ENCODE data around the gene SLC37A2. TPM values are rescaled to one million over a fixed set of nuclear protein-coding genes. Genes with fewer than 3 reads are reported as not detected.

The SLC37A2 gene
- total and polyA plus RNA-seq, 7 donors = 1.2 to 14.1 (median 5.8) TPM

DNA sequence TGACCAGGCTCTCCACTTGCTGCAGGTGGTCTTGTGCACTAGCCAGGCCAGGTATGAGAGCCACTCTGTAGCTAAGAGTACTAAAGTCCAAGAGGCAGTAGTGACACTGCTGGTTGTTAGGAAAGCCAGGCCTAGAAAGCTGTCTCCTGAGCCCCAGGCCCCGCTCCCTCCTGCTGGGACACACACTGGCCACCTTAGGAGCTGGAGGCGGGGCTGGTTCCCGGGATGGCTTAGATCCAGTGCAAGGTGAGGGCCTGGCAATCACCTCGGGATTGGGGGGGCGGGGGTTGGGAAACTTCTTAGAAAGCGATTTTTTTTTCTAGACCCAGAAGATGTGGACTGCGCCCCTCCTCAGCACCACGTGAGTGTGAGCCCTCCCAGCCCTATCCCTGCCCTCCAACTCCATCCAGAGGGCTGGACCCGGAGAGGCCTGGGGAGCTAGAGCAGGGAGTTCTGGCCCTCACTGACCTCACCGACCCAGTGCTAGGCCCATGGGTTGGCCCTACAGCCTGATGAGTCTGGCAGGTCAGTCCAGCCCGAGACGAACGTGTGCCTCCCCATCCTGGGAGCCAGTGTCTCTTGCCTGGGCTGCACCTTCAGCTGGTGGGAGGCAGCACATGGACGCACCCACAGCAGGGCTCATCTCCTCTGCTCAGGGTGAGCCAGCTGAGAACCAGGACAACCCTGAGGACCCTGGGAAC lies 18.1 kb downstream of the SLC37A2 start:
- 68 to 75% methylated on average over 14 of the region's 14 CpGs for WGBS, 2 donors
- intact Hi-C loops (cut with DNase I) = no loop called here
- H3K4me3 ChIP-seq = no peak overlapping the region
- H3K4me1 ChIP-seq = no peaks in the 10 kb centered on the region
- no peaks in the 10 kb centered on the region for H3K36me3 ChIP-seq
- no peaks in the 10 kb centered on the region for H3K9me3 ChIP-seq
- TF ChIP-seq, protein P1, sequence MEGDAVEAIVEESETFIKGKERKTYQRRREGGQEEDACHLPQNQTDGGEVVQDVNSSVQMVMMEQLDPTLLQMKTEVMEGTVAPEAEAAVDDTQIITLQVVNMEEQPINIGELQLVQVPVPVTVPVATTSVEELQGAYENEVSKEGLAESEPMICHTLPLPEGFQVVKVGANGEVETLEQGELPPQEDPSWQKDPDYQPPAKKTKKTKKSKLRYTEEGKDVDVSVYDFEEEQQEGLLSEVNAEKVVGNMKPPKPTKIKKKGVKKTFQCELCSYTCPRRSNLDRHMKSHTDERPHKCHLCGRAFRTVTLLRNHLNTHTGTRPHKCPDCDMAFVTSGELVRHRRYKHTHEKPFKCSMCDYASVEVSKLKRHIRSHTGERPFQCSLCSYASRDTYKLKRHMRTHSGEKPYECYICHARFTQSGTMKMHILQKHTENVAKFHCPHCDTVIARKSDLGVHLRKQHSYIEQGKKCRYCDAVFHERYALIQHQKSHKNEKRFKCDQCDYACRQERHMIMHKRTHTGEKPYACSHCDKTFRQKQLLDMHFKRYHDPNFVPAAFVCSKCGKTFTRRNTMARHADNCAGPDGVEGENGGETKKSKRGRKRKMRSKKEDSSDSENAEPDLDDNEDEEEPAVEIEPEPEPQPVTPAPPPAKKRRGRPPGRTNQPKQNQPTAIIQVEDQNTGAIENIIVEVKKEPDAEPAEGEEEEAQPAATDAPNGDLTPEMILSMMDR (IDR thresholded peaks at IDR 0.05) = no peak
- no peak for TF ChIP-seq EP300 (IDR thresholded peaks at IDR 0.05)
- no peak for TF ChIP-seq POLR2AphosphoS5 (IDR thresholded peaks at IDR 0.05)
- no peak for TF ChIP-seq POLR2A (IDR thresholded peaks at IDR 0.05)
- peak; percentile 57 for DNase-seq
- H3K27ac ChIP-seq = no peak overlapping the region
- H3K27me3 ChIP-seq = peaks cover 0 to 28% (median 0%) of the 10 kb centered on the region in 3 donors

DNA sequence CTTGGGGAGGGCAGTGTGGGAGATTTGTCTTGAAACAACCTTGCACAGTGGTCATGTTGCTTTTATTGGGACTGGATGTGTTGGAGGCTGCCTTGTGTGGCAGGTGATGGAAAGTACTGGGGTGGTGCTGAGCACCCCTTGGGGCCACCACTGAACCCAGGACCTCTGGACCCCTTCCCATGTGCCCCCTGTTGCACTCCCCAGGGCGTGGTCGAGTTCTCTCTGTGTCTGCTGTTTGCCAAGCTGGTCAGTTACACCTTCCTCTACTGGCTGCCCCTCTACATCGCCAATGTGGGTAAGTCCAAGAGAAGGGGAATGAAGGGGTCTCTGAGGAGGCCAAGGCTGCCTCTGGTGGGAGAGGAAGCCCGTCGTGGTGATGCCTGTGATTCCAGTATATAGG lies 18.9 kb downstream of the SLC37A2 start:
- no peak for DNase-seq
- H3K36me3 ChIP-seq = no peaks in the 10 kb centered on the region
- no peak overlapping the region for H3K4me3 ChIP-seq
- peaks cover 0 to 28% (median 0%) of the 10 kb centered on the region in 3 donors for H3K27me3 ChIP-seq
- intact Hi-C loops (cut with DNase I) = no loop called here
- H3K9me3 ChIP-seq = no peaks in the 10 kb centered on the region
- no peak overlapping the region for H3K27ac ChIP-seq
- no peaks in the 10 kb centered on the region for H3K4me1 ChIP-seq
- 72 to 82% methylated on average over 5 of the region's 5 CpGs for WGBS, 2 donors
- no peak for TF ChIP-seq POLR2AphosphoS5 (IDR thresholded peaks at IDR 0.05)
- TF ChIP-seq, protein P1 (IDR thresholded peaks at IDR 0.05) = no peak
- TF ChIP-seq EP300 (IDR thresholded peaks at IDR 0.05) = no peak
- no peak for TF ChIP-seq POLR2A (IDR thresholded peaks at IDR 0.05)

DNA sequence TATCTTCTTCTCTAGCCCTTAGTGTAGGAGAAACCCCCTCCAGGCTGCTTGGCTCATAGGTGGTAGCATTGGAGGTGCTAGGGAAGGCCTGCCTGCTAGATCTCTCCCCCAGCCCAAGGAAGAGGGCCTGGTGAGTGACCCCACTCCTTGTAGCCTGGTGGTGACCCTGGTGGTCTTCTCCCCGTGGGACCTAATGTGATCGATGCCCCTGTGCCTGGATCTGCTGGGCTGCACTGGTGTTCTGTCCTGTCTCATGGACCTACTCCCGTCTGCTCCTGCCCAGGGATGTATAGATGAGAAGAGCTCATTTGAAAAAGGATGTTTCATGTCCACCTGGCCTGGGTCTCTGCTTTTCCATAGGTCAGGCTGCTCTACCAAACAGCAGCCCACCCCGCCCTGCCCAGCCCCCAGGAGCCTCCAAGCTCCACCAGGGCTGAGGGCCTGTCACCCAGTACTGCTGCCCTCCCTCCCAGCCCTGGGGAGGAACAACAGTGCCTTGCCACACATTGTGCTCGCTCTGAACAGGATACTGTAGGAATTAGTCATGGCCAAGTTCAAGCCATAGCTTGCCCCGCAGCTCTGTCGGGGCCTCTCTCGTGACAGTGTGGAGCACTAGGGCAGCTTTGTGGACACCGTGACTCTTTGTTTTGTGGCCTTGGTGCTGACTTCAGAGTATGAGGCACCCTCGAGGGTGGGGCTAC lies 19.7 kb downstream of the SLC37A2 start:
- H3K4me1 ChIP-seq = no peaks in the 10 kb centered on the region
- no peak for TF ChIP-seq EP300 (IDR thresholded peaks at IDR 0.05)
- TF ChIP-seq, protein P1 (IDR thresholded peaks at IDR 0.05) = no peak
- TF ChIP-seq POLR2A (IDR thresholded peaks at IDR 0.05) = no peak
- 72 to 76% methylated on average over 10 of the region's 10 CpGs for WGBS, 2 donors
- no peak overlapping the region for H3K4me3 ChIP-seq
- no peak for DNase-seq
- H3K36me3 ChIP-seq = no peaks in the 10 kb centered on the region
- H3K27me3 ChIP-seq = peaks cover 0 to 28% (median 0%) of the 10 kb centered on the region in 3 donors
- H3K9me3 ChIP-seq = no peaks in the 10 kb centered on the region
- intact Hi-C loops (cut with DNase I) = no loop called here
- H3K27ac ChIP-seq = no peak overlapping the region

DNA sequence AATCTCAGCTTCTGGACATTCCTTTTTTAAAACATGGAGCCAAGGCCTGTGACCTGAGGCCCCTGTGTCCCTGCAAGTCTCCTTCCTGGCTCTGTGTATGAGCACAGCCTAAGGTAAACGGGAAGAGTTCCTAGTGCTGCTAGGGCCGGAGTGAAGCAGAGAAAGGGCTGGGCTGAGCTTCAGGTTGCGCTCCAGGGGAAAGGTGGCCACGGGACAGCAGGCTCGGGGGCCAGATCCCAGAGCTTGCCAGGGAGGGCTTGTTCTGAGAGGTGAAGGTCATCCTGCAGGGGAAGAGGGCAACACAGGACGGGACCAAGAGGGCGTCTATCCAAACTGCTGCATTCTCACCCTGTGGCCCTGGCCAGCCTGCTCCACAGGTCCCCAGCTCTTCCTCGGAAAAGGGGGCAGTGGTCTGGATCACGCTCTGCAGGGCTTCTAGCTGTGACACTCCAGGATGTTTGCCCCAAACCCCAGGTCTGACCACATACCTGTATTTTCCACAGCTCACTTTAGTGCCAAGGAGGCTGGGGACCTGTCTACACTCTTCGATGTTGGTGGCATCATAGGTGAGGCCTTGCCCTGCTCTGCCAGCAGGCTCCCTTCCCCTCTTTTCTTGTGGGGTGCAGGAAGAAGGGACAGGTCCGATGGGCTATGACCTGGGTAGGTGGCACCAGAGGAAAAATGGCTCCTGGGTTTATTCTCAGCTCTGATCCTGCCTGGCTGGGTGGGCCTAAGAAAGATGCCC lies 20.4 kb downstream of the SLC37A2 start:
- H3K36me3 ChIP-seq = no peaks in the 10 kb centered on the region
- no peaks in the 10 kb centered on the region for H3K4me1 ChIP-seq
- no peak for TF ChIP-seq EP300 (IDR thresholded peaks at IDR 0.05)
- TF ChIP-seq, protein P1 (IDR thresholded peaks at IDR 0.05) = no peak
- no peak for TF ChIP-seq POLR2A (IDR thresholded peaks at IDR 0.05)
- TF ChIP-seq POLR2AphosphoS5 (IDR thresholded peaks at IDR 0.05) = no peak
- intact Hi-C loops (cut with DNase I) = no loop called here
- no peak overlapping the region for H3K4me3 ChIP-seq
- 70 to 73% methylated on average over 11 of the region's 11 CpGs for WGBS, 2 donors
- peaks cover 0 to 28% (median 0%) of the 10 kb centered on the region in 3 donors for H3K27me3 ChIP-seq
- no peaks in the 10 kb centered on the region for H3K9me3 ChIP-seq
- H3K27ac ChIP-seq = no peak overlapping the region
- DNase-seq = no peak
